D721Med (cell line): ENCODE data around the gene SLC1A6.

Experiments
- DNase-seq: peaks from one replicate; pipeline ENCODE4 v3.0.0; 2011; ENCODE audit warnings: low spot score; ENCODE audit not compliant: insufficient read length
- FAIRE-seq: peaks from 2 replicates; lab custom pipeline; 2011; peaks lifted over from hg19 to GRCh38; lab: Jason Lieb, UNC
- CTCF ChIP-seq: IDR thresholded peaks from 2 replicates; pipeline ENCODE4 v1.5.1; 2012; ENCODE audit warnings: mild to moderate bottlenecking, control low read depth; ENCODE audit not compliant: insufficient read depth; ENCODE audit errors: missing control alignments

Gene SLC1A6

DNA sequence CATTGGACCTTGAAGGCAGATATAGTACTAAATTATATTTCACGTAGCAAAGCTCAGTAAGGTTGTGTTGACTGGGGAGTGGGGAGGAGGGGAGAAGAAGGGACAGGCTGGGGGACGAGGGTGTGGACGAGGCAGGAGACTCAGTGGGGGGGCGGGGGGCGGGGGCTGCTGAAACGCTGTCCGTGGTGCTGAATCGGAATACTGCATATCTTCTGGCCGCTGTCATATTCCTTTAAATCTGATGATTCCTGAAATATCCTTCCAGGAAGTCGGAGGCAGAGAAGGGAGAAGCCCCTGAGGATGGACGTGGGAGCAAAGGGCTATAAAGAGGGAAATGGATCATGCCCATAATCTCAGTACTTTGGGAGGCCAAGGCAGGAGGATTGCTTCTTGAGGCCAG lies 34.9 kb upstream of the SLC1A6 start:
- no peak for DNase-seq
- FAIRE-seq, result no peak
- no peak for TF ChIP-seq CTCF

DNA sequence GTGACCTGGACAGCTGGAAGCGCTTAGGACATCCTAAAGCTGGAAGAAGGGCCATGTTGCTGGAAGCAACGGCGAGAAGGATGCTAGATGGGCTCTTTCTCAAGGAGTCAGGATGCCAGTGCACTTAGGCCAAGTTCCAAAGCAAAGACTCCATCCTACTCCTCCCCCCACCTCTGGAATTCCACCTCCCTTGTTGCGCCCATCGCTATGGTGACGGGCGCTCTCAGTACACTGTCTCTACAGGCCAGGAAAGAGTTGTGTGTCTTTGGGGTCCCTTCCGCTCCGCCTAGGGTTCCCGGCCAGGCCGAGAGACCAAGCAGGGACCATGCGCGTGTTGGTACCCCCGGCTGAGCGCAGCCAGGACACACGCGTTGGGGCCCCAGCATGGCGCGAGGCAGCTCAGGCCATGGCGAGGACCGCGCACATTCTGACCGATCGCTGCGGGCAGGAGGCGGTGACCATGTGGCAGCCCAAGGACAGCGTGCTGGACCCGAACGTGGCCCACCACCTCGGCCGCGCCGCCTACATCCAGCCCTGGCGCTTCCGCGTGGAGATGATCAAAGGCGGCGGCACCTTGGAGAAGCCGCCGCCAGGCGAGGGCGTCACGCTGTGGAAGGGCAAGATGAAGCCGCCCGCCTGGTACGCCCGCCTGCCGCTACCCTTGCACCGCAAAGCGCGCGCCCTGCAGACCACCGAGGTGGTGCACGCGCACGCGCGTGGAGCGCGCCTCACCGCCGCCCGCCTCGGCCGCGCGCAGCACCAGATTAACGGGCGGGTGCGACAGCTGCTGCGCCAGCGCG lies 31.0 kb upstream of the SLC1A6 start:
- DNase-seq (no peak), FAIRE-seq (no peak)
- no peak for TF ChIP-seq CTCF

GRCh38 chr19:15008308-15008707 lies 28.6 kb upstream of the SLC1A6 start:
- DNase-seq (no peak), FAIRE-seq (no peak)
- no peak for TF ChIP-seq CTCF

- no peak for FAIRE-seq
- TF ChIP-seq CTCF, result no peak
- no peak for DNase-seq
These were observed 18.3 kb upstream of the SLC1A6 start for GRCh38 chr19:14997981-14998380.

GRCh38 chr19:14992780-14993179 lies 13.1 kb upstream of the SLC1A6 start:
- FAIRE-seq (no peak), DNase-seq (no peak)
- no peak for TF ChIP-seq CTCF

- FAIRE-seq, result no peak
- no peak for TF ChIP-seq CTCF
These were observed 5.5 kb upstream of the SLC1A6 start for GRCh38 chr19:14985133-14985532.

DNA sequence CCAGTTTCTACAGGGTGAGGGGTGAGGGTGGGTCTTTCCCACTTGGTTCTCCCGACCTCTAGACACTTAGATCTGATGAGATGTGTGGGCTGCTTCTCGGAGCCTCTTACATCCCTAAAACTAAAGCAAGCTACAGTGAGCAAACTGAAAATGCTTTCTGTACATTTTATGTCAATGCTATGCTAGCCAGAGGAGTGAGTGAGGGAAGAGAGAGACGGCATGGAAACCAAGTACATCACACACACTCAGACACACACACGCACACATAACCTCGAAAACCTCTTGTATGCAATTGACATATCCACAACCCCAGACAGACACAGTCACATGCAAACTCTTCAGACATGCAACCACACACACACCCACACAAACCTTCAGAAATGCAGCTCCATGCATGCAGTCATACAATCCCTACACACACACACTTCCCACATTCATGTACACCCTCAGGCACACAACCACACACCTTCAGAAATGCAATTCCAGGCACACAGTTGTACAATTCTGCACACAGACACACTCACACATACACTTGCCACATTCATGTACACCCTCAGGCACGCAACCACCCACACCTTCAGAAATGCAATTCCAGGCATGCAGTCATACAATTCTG lies 1.4 kb downstream of the SLC1A6 start:
- no peak for FAIRE-seq
- DNase-seq, result no peak
- no peak for TF ChIP-seq CTCF

More at GRCh38 chr19:14985133-14985532, 5.5 kb upstream of the SLC1A6 start:
- DNase-seq, result no peak
